Panc1 (cell line): ENCODE measurements around the gene TACR1. TPM values are rescaled to one million over a fixed set of nuclear protein-coding genes. Genes with fewer than 3 reads are reported as not detected.

ENCODE experiments used
- ATAC-seq: fragments of 200-7000 bp; cut with Tn5 transposase; 2 replicates; pipeline ENCODE4 v1.9.1; 2020; ENCODE audit warnings: mild to moderate bottlenecking, moderate library complexity
- BruUV-seq: library from RNA; stranded (reverse); fragments of 400-500 nt; replicated peaks from 2 replicates; lab custom pipeline; 2021; lab: Mats Ljungman, UMichigan
- CTCF ChIA-PET: fragments of 300-600 bp; sonication (Branson Sonifier 250); formaldehyde crosslinking; loops from one replicate; lab custom pipeline; 2022; ENCODE audit warnings: antibody characterized with exemption; lab: Charles Lee
- POLR2A ChIA-PET: fragments of 300-600 bp; sonication (Branson Sonifier 250); formaldehyde crosslinking; loops from one replicate; lab custom pipeline; 2022; ENCODE audit warnings: antibody characterized with exemption; lab: Charles Lee
- DNase-seq: peaks from one replicate; pipeline ENCODE4 v3.0.0-alpha.2; 2010; ENCODE audit warnings: low read depth, low spot score
- H3K27ac ChIP-seq: 2 replicates; pipeline ENCODE4 v1.5.1; 2011; ENCODE audit warnings: mild to moderate bottlenecking, low read length, inconsistent platforms
- H3K27me3 ChIP-seq: fragments of 200-500 bp; sonication (Bioruptor generic); 2 replicates; pipeline ENCODE4 v1.6.0; 2014; ENCODE audit warnings: low read length, inconsistent platforms; ENCODE audit not compliant: control insufficient read depth, insufficient read depth
- H3K36me3 ChIP-seq: fragments of 200-500 bp; sonication (Bioruptor generic); 2 replicates; pipeline ENCODE4 v1.5.1; 2014; ENCODE audit warnings: inconsistent platforms, mild to moderate bottlenecking, low read length, moderate library complexity; ENCODE audit not compliant: control insufficient read depth, insufficient read depth
- H3K4me1 ChIP-seq: 2 replicates; pipeline ENCODE4 v1.5.1; 2011; ENCODE audit warnings: inconsistent platforms, mild to moderate bottlenecking, low read length, moderate library complexity; ENCODE audit not compliant: control insufficient read depth, insufficient read depth
- H3K4me3 ChIP-seq, 2 experiments: 2 replicates each; pipeline ENCODE4 v1.5.1; 2011 to 2012; ENCODE audit warnings: low read depth in 2 of 2, low read length in 2 of 2, mild to moderate bottlenecking in 2 of 2, inconsistent platforms in 1 of 2, moderate library complexity in 1 of 2
- H3K9me3 ChIP-seq: fragments of 200-500 bp; sonication (Bioruptor generic); 2 replicates; pipeline ENCODE4 v1.5.1; 2014; ENCODE audit warnings: low read depth, mild to moderate bottlenecking, inconsistent platforms, low read length, moderate library complexity; ENCODE audit not compliant: control insufficient read depth, insufficient read depth
- POLR2AphosphoS5 ChIP-seq: IDR thresholded peaks from 2 replicates; pipeline ENCODE4 v1.6.1; 2012; ENCODE audit warnings: mild to moderate bottlenecking, low read depth, low read length, moderate library complexity
- REST ChIP-seq, 2 experiments: IDR thresholded peaks; 2 replicates each; pipeline ENCODE4 v1.6.1; 2011 to 2012; ENCODE audit warnings: low read depth in 2 of 2, control low read depth in 1 of 2, low read length in 1 of 2, mild to moderate bottlenecking in 1 of 2, moderate library complexity in 1 of 2; ENCODE audit not compliant: insufficient read depth in 1 of 2
- SIN3A ChIP-seq: IDR thresholded peaks from 2 replicates; pipeline ENCODE4 v1.6.1; 2012; ENCODE audit warnings: low read depth, mild to moderate bottlenecking, low read length, moderate library complexity, borderline replicate concordance; ENCODE audit not compliant: insufficient read depth
- TCF7L2 ChIP-seq: IDR thresholded peaks from 2 replicates; pipeline ENCODE4 v1.6.1; 2011; ENCODE audit warnings: mild to moderate bottlenecking, low read depth, low read length, inconsistent platforms
- in situ Hi-C: cut with HindIII; loops from 2 replicates; pipeline ENCODE4 v1.10.0; 2016; ENCODE audit warnings: low sequenced_read_pairs, low pct_unique_long_range_greater_than_20kb
- intact Hi-C: fragments of 100-400 bp; cut with micrococcal nuclease; formaldehyde crosslinking; loops from one replicate; pipeline ENCODE4 v1.10.0; 2022; ENCODE audit not compliant: unreplicated experiment
- total RNA-seq: library from RNA; stranded (reverse); gene quantifications from one replicate; pipeline ENCODE4 v1.2.1, GENCODE V29; 2021; ENCODE audit not compliant: unreplicated experiment
- TF ChIP-seq, protein P1 (sequence below): fragments of 450-650 bp; IDR thresholded peaks from 2 replicates; pipeline ENCODE4 v1.5.1; 2017; ENCODE audit warnings: mild to moderate bottlenecking

The TACR1 gene
- total RNA-seq, 1 experiment from 2014 or later = not detected

DNA sequence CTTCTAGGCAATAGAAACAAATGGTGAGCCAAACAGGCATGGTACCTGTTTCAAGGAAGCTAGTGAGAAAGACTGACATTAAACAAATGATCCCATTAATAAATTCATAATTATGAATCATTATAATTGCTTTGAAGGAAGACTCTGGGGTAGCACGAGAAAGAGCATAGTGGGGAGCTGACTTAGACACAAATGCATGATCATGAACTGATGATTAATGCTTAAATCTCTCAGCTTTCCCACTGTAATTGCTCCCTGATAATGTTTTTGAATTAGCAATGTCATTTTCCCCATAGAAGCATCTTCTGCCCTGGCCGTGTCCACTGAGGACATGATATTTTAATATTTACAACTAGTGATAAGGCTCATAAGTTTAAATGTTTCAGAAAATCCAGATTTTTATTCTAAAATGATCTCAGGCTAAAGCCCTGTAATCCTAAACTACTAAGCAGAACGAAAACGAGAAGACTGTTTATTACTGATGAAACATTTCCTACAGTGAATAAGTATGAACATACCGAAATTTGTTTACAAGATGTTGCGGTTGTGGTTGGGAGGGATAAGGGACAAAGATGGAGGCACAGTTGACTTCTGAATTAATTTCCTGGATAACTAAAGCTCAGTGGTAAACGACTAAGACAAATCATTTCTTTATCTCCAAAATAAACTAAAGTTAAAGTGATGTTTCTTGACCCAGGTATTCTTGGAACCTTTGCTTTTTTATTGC, 47.3 kb upstream of the TACR1 start:
- H3K27me3 ChIP-seq = no peaks in the 10 kb centered on the region
- in situ Hi-C loops (no loop called here), intact Hi-C loops (no loop called here)
- ATAC-seq (no peak), DNase-seq (no peak)
- ChIA-PET CTCF (no interaction called here), POLR2A (no interaction called here)
- TF ChIP-seq SIN3A (no peak), POLR2AphosphoS5 (no peak), TCF7L2 (no peak), REST (IDR thresholded peaks at IDR 0.05; ENCODE audit: insufficient read depth in 1 of 2, low read depth in 2 of 2, low read length in 1 of 2) (no peak)
- TF ChIP-seq, protein P1, sequence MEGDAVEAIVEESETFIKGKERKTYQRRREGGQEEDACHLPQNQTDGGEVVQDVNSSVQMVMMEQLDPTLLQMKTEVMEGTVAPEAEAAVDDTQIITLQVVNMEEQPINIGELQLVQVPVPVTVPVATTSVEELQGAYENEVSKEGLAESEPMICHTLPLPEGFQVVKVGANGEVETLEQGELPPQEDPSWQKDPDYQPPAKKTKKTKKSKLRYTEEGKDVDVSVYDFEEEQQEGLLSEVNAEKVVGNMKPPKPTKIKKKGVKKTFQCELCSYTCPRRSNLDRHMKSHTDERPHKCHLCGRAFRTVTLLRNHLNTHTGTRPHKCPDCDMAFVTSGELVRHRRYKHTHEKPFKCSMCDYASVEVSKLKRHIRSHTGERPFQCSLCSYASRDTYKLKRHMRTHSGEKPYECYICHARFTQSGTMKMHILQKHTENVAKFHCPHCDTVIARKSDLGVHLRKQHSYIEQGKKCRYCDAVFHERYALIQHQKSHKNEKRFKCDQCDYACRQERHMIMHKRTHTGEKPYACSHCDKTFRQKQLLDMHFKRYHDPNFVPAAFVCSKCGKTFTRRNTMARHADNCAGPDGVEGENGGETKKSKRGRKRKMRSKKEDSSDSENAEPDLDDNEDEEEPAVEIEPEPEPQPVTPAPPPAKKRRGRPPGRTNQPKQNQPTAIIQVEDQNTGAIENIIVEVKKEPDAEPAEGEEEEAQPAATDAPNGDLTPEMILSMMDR = no peak
- no peaks in the 10 kb centered on the region for H3K36me3 ChIP-seq
- no peak overlapping the region for H3K4me3 ChIP-seq
- H3K9me3 ChIP-seq = no peaks in the 10 kb centered on the region; the same call in 1 of the 2 replicates
- no TSS peak for BruUV-seq
- H3K4me1 ChIP-seq = no peaks in the 10 kb centered on the region
- H3K27ac ChIP-seq = no peak overlapping the region

GRCh38 chr2:75243219-75243618, 43.9 kb upstream of the TACR1 start:
- TF ChIP-seq REST (IDR thresholded peaks at IDR 0.05; ENCODE audit: insufficient read depth in 1 of 2, low read depth in 2 of 2, low read length in 1 of 2) (no peak), SIN3A (no peak), POLR2AphosphoS5 (no peak), TCF7L2 (no peak)
- TF ChIP-seq, protein P1 = no peak
- intact Hi-C loops = loop anchor here (5.0 kb wide), 1 partner anchor 181 kb away; no protein-coding TSS in a partner anchor
- CTCF ChIA-PET = no interaction called here
- Histone ChIP-seq H3K27ac (no peak overlapping the region), H3K36me3 (no peaks in the 10 kb centered on the region), H3K4me1 (no peaks in the 10 kb centered on the region), H3K27me3 (no peaks in the 10 kb centered on the region; the same call in 1 of the 2 replicates), H3K9me3 (no peaks in the 10 kb centered on the region), H3K4me3 (no peak overlapping the region)
- no peak for DNase-seq
- no TSS peak for BruUV-seq
- POLR2A ChIA-PET = no interaction called here
- in situ Hi-C loops = no loop called here
- no peak for ATAC-seq
